ENCODE measurements around the gene TBC1D3B. TPM values are rescaled to one million over a fixed set of nuclear protein-coding genes. Genes with fewer than 3 reads are reported as not detected.
"Not testable (repeated sequence)": the region's sequence is repeated elsewhere in the genome, so short reads cannot be mapped to it uniquely, and the experiment has no call there.

The TBC1D3B gene
- total RNA-seq, 4 donors from 2014 or later, result 5.2 to 12.1 TPM; not detected in 2

DNA sequence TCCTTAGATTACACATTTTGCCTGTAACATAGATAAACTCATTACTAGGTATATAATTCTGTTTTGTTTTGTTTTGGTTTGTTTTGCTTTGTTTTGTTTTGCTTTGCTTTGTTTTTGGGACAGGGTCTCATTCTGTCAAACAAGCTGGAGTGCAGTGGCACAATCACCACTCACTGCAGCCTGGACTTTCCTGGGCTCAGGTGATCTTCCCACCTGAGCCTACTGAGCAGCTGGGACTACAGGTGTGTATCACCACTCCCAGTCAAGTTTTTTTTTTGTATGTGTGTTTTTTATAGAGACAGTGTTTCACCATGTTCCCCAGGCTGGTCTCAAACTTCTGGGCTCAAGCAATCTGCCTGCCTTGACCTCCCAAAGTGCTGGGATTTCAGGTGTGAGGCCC lies 33.1 kb upstream of the TBC1D3B start:
- H3K4me3 ChIP-seq, result no peak overlapping the region
- DNase-seq, result no peak
- intact Hi-C loops (cut with DNase I; ENCODE audit: low total_unique reads), result no loop called here
- no peak overlapping the region for H3K27ac ChIP-seq
- no peaks in the 10 kb centered on the region for H3K9me3 ChIP-seq
- H3K4me1 ChIP-seq, result no peaks in the 10 kb centered on the region
- no peak for TF ChIP-seq EP300 (IDR thresholded peaks at IDR 0.05; ENCODE audit: low read depth)
- no peak for TF ChIP-seq POLR2A (IDR thresholded peaks at IDR 0.05)
- TF ChIP-seq POLR2AphosphoS5 (IDR thresholded peaks at IDR 0.05), result no peak
- TF ChIP-seq CTCF (IDR thresholded peaks at IDR 0.05), result no peak
- H3K36me3 ChIP-seq, result no peaks in the 10 kb centered on the region
- in situ Hi-C loops (cut with MboI; ENCODE audit: low pct_ligation_motif_present in 1 of 4, low pct_unique_long_range_greater_than_20kb in 1 of 4, low sequenced_read_pairs in 3 of 4), result no loop called here
- H3K27me3 ChIP-seq, result no peaks in the 10 kb centered on the region

DNA sequence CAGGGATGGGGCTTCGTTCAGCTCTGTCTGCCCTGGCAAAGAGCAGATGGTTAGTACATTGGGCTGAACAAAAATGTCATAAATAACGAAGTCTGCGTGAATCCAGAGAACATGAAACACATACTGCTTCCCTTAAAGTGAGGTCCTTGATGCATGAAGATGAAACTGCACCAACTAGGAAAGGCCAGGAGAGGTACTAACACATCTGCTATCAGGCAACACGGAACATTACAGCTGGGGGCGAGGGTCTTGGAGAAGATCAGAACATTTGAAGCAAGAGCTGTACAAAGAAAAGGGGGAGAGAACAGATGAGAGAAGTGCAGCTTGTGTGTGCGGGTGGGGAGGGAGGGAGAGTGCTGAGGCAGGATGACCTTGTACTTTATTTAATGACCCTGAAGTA lies 30.9 kb upstream of the TBC1D3B start:
- H3K36me3 ChIP-seq; H3K4me1 ChIP-seq; H3K27me3 ChIP-seq; H3K4me3 ChIP-seq; DNase-seq; H3K9me3 ChIP-seq; intact Hi-C loops (cut with DNase I; ENCODE audit: low total_unique reads); H3K27ac ChIP-seq; in situ Hi-C loops (cut with MboI; ENCODE audit: low pct_ligation_motif_present in 1 of 4, low pct_unique_long_range_greater_than_20kb in 1 of 4, low sequenced_read_pairs in 3 of 4): not testable (repeated sequence)
- WGBS, 2 donors (ENCODE audit: low coverage in 1 of 2), result 60 to 76% methylated on average over 5 to 6 of the region's 6 CpGs

- H3K4me3 ChIP-seq; DNase-seq; H3K4me1 ChIP-seq; H3K36me3 ChIP-seq; H3K27me3 ChIP-seq; in situ Hi-C loops (cut with MboI; ENCODE audit: low pct_ligation_motif_present in 1 of 4, low pct_unique_long_range_greater_than_20kb in 1 of 4, low sequenced_read_pairs in 3 of 4); H3K9me3 ChIP-seq; H3K27ac ChIP-seq; intact Hi-C loops (cut with DNase I; ENCODE audit: low total_unique reads): not testable (repeated sequence)
- WGBS, 2 donors (ENCODE audit: low coverage in 1 of 2), result 42% methylated on average over 1 of the region's 1 CpG; no CpG with 5 or more reads in 1 of the 2 donors
Measured at GRCh38 chr17:36206486-36206821, 30.0 kb upstream of the TBC1D3B start.

DNA sequence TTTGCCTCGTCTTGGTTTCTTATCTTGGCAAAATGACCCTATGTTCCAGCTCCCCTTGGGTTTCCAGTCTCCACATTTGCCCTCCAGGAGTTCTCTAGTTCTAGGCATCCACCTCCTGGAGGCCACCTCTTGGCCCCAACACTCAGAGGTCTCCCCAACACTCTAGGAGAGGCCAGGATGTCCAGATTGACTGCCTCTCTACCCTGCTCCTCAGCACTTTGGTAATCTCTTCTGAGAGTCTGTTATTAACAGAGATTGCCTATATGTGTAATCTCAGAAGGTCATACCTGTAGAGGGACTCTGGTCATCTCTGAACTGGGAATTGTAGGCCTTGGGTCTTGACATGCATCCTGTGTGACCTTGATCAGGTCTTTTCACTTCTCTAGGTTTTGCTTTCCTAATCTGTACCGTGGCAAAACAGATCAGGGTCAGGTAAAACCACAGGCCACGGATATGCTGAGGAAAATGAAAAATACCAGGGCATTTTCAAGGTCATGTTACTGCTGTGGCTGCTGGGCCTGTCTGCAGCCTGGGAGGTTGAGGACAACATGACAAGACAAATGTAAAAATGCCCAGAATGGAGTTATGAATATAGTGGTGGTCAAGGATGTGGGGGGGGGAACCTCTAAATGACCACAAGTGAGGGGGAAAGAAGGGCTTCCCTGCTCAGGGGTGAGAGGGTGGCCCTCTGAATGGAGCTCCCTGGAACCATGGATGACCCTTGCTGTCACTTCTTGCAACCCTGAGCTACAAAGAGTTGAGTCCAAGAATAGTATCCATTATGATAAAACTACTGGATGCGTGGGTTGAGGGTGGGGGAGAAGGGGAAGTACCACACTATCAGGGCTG lies 29.4 kb upstream of the TBC1D3B start:
- in situ Hi-C loops (cut with MboI; ENCODE audit: low pct_ligation_motif_present in 1 of 4, low pct_unique_long_range_greater_than_20kb in 1 of 4, low sequenced_read_pairs in 3 of 4), result no loop called here
- no peaks in the 10 kb centered on the region for H3K4me1 ChIP-seq
- H3K36me3 ChIP-seq, result no peaks in the 10 kb centered on the region
- no peak overlapping the region for H3K4me3 ChIP-seq
- WGBS, 2 donors (ENCODE audit: low coverage in 1 of 2), result 63 to 80% methylated on average over 1 to 4 of the region's 4 CpGs
- H3K9me3 ChIP-seq, result no peaks in the 10 kb centered on the region
- TF ChIP-seq POLR2AphosphoS5 (IDR thresholded peaks at IDR 0.05) (no peak), POLR2A (IDR thresholded peaks at IDR 0.05) (no peak), CTCF (IDR thresholded peaks at IDR 0.05) (no peak), EP300 (IDR thresholded peaks at IDR 0.05; ENCODE audit: low read depth) (no peak)
- DNase-seq, result no peak
- H3K27ac ChIP-seq, result no peak overlapping the region
- intact Hi-C loops (cut with DNase I; ENCODE audit: low total_unique reads), result no loop called here
- H3K27me3 ChIP-seq, result no peaks in the 10 kb centered on the region

- no peak for DNase-seq
- Histone ChIP-seq H3K9me3 (no peaks in the 10 kb centered on the region), H3K27ac (no peak overlapping the region), H3K36me3 (no peaks in the 10 kb centered on the region), H3K4me3 (no peak overlapping the region), H3K27me3 (no peaks in the 10 kb centered on the region), H3K4me1 (no peaks in the 10 kb centered on the region)
- TF ChIP-seq POLR2AphosphoS5 (IDR thresholded peaks at IDR 0.05) (no peak), EP300 (IDR thresholded peaks at IDR 0.05; ENCODE audit: low read depth) (no peak), CTCF (IDR thresholded peaks at IDR 0.05) (no peak), POLR2A (IDR thresholded peaks at IDR 0.05) (no peak)
- 78 to 85% methylated on average over 7 of the region's 7 CpGs for WGBS, 2 donors (ENCODE audit: low coverage in 1 of 2)
- in situ Hi-C loops (cut with MboI; ENCODE audit: low pct_ligation_motif_present in 1 of 4, low pct_unique_long_range_greater_than_20kb in 1 of 4, low sequenced_read_pairs in 3 of 4) (no loop called here), intact Hi-C loops (cut with DNase I; ENCODE audit: low total_unique reads) (no loop called here)
Measured at GRCh38 chr17:36204724-36205500, 28.5 kb upstream of the TBC1D3B start.

Data from transverse colon (tissue), 4 donors.